Cardiac muscle cell (in vitro differentiated cells and primary cell): ENCODE data around the gene IL1RAPL1. TPM values are rescaled to one million over a fixed set of nuclear protein-coding genes. Genes with fewer than 3 reads are reported as not detected.

ENCODE experiments used
- DNase-seq, 2 donors: peaks; one replicate each; pipeline versions ENCODE4 v3.0.0 to v3.0.0-alpha.2; 2010 to 2017; ENCODE audit warnings: low read depth in 1 of 2, low spot score in 1 of 2
- H3K27ac ChIP-seq: fragments of 200-600 bp; sonication (generic); 2 replicates; pipeline ENCODE4 v1.5.1; 2016
- H3K27me3 ChIP-seq: fragments of 200-600 bp; sonication (generic); 2 replicates; pipeline ENCODE4 v1.6.0; 2016; ENCODE audit warnings: control low read depth
- H3K36me3 ChIP-seq: fragments of 200-600 bp; sonication (generic); 2 replicates; pipeline ENCODE4 v1.5.1; 2016; ENCODE audit warnings: control low read depth
- H3K4me1 ChIP-seq: fragments of 200-600 bp; sonication (generic); 2 replicates; pipeline ENCODE4 v1.8.1; 2017; ENCODE audit warnings: low read depth, mild to moderate bottlenecking, mixed run types
- H3K4me3 ChIP-seq: fragments of 200-600 bp; sonication (generic); 2 replicates; pipeline ENCODE4 v1.5.1; 2016; ENCODE audit warnings: mild to moderate bottlenecking
- H3K9me3 ChIP-seq: fragments of 200-600 bp; sonication (generic); 2 replicates; pipeline ENCODE4 v1.5.1; 2017; ENCODE audit warnings: low read depth, mild to moderate bottlenecking, control low read depth
- polyA plus RNA-seq: library from polyadenylated mRNA; unstranded; fragments of >200 nt; fragmentation: Nextera tagmentation; extraction: Ambion mirVana; gene quantifications from 2 replicates; pipeline ENCODE4 v1.2.1, GENCODE V29; 2016
- total RNA-seq: library from RNA; depleted of rRNA; stranded (reverse); fragments of >200 nt; gene quantifications from 2 replicates; pipeline ENCODE4 v1.2.3, GENCODE V29; 2016
- TF ChIP-seq, protein P1 (sequence below): IDR thresholded peaks from 2 replicates; pipeline ENCODE4 v1.5.1; 2012; ENCODE audit warnings: low read depth, mild to moderate bottlenecking, low read length

The IL1RAPL1 gene
- total and polyA plus RNA-seq, 2 experiments from 2014 or later, result 3.2 to 4.2 TPM

DNA sequence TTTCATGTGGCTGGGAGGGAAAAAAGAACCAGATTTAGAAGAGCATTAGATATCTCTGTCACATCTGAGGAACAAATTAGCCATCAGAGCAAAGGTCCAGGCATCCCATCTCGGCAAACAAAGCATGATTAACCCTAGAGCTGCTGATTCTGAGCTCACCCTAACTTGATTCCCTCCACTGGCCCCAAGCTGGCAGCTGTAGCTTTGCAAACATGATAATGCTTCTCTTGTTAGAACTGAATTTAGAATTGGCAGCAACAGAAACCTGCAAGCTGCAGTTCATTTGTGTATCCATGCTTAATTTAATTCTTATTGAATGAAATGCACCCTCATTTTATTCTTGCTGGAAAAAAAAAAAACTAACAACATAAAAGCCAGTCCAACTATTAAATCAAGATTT is 289.2 kb downstream of the IL1RAPL1 start:
- no peak for DNase-seq
- Histone ChIP-seq H3K4me3 (no peak overlapping the region), H3K36me3 (no peaks in the 10 kb centered on the region), H3K4me1 (peaks cover under 1% of the 10 kb centered on the region), H3K27me3 (no peaks in the 10 kb centered on the region), H3K9me3 (no peaks in the 10 kb centered on the region), H3K27ac (no peak overlapping the region)
- TF ChIP-seq, protein P1, sequence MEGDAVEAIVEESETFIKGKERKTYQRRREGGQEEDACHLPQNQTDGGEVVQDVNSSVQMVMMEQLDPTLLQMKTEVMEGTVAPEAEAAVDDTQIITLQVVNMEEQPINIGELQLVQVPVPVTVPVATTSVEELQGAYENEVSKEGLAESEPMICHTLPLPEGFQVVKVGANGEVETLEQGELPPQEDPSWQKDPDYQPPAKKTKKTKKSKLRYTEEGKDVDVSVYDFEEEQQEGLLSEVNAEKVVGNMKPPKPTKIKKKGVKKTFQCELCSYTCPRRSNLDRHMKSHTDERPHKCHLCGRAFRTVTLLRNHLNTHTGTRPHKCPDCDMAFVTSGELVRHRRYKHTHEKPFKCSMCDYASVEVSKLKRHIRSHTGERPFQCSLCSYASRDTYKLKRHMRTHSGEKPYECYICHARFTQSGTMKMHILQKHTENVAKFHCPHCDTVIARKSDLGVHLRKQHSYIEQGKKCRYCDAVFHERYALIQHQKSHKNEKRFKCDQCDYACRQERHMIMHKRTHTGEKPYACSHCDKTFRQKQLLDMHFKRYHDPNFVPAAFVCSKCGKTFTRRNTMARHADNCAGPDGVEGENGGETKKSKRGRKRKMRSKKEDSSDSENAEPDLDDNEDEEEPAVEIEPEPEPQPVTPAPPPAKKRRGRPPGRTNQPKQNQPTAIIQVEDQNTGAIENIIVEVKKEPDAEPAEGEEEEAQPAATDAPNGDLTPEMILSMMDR, result no peak

DNA sequence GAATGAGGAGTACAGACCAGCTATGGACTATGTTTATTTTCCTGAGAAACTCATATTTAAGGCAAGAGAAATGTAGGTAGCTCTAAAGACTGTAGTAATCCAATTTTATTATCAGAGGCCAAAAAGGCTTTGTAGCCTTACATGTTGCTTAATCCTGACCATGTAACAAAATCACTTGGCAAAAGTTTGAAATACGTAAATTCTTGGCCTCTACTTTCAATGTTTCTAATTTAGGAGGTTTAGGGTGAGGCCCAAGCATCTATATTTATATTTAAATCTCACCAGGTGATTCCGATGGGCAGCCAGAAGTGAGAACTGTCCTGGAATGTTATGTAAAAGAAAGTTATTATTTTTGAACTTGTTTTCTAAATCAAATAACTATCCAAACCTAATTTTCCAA is 289.7 kb downstream of the IL1RAPL1 start:
- Histone ChIP-seq H3K36me3 (no peaks in the 10 kb centered on the region), H3K9me3 (no peaks in the 10 kb centered on the region), H3K27me3 (no peaks in the 10 kb centered on the region), H3K4me3 (no peak overlapping the region), H3K4me1 (no peaks in the 10 kb centered on the region), H3K27ac (no peak overlapping the region)
- DNase-seq, result no peak
- TF ChIP-seq, protein P1, result no peak

DNA sequence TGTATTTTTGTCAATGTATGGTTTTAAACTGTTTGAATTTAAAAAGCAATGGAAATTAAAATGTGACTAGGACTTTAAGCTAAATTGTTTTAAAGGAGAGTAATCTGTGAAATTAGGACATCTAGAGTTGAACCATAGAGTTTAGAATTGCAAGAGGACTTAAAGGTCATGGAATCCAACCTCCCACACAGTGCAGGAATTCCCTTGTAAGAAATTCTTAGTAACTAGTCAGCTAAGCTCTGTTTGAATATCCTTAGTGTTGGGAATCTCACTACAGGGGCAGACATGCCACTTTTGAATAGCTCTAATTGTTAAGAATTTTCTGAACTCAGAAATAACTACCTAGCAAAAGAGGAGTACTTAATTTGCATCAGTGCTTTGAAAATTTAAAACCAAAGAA is 292.9 kb downstream of the IL1RAPL1 start:
- H3K4me3 ChIP-seq, result no peak overlapping the region
- H3K4me1 ChIP-seq, result no peaks in the 10 kb centered on the region
- no peaks in the 10 kb centered on the region for H3K36me3 ChIP-seq
- H3K27ac ChIP-seq, result no peak overlapping the region
- TF ChIP-seq, protein P1, result no peak
- DNase-seq, result peak; percentile 4 to 73
- no peaks in the 10 kb centered on the region for H3K9me3 ChIP-seq
- H3K27me3 ChIP-seq, result no peaks in the 10 kb centered on the region

DNA sequence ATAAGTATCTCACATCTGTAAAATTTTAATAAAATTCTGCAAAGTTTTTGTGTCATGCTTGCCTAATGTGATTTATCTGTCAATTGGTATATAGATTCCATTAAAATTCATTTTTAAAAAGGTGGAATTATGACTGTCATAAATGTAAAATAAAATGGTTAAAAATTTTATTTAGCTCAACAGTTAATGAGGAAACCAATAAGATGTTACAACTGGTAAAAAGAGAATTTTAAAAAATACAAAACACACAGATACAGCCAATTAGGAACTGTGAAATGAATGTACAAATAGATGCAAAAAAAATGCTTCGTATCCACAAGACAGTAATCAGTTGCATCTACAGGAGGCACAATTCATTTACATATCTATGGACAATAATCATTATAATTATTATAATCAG is 297.6 kb downstream of the IL1RAPL1 start:
- TF ChIP-seq, protein P1, result no peak
- DNase-seq, result no peak
- H3K4me3 ChIP-seq, result no peak overlapping the region

DNA sequence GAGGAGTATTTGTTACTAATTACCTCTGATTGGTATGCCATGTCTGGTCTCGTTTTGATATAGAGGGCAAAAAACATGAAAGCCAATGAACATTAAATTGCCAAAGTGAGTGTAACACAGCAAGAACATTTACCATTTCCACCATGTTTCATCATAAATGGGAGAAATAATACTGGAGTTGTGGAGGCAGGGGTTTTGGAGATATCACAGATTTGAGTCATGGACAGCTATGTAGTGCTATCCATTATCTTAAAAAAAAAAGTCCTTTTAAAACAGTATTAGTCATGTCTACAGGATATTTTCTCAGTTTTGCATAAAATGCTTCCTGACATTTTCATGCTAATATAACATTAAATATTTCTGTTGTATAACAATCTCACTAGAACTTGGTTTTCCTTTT is 301.2 kb downstream of the IL1RAPL1 start:
- TF ChIP-seq, protein P1, result no peak
- H3K4me1 ChIP-seq, result no peaks in the 10 kb centered on the region
- peak in 1 of 2 donors; percentile 40 for DNase-seq
- no peaks in the 10 kb centered on the region for H3K9me3 ChIP-seq
- H3K27me3 ChIP-seq, result no peaks in the 10 kb centered on the region
- no peak overlapping the region for H3K27ac ChIP-seq
- H3K36me3 ChIP-seq, result no peaks in the 10 kb centered on the region
- no peak overlapping the region for H3K4me3 ChIP-seq

More for the DNA sequence above, 297.6 kb downstream of the IL1RAPL1 start:
- no peaks in the 10 kb centered on the region for H3K9me3 ChIP-seq
- H3K27ac ChIP-seq, result no peak overlapping the region
- H3K4me1 ChIP-seq, result no peaks in the 10 kb centered on the region
- H3K27me3 ChIP-seq, result no peaks in the 10 kb centered on the region
- H3K36me3 ChIP-seq, result no peaks in the 10 kb centered on the region
